ENCODE results near the gene MFRP.

GRCh38 chr11:119377961-119378667 is 31.6 kb upstream of the MFRP start:
- TF ChIP-seq, protein P1, sequence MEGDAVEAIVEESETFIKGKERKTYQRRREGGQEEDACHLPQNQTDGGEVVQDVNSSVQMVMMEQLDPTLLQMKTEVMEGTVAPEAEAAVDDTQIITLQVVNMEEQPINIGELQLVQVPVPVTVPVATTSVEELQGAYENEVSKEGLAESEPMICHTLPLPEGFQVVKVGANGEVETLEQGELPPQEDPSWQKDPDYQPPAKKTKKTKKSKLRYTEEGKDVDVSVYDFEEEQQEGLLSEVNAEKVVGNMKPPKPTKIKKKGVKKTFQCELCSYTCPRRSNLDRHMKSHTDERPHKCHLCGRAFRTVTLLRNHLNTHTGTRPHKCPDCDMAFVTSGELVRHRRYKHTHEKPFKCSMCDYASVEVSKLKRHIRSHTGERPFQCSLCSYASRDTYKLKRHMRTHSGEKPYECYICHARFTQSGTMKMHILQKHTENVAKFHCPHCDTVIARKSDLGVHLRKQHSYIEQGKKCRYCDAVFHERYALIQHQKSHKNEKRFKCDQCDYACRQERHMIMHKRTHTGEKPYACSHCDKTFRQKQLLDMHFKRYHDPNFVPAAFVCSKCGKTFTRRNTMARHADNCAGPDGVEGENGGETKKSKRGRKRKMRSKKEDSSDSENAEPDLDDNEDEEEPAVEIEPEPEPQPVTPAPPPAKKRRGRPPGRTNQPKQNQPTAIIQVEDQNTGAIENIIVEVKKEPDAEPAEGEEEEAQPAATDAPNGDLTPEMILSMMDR (IDR thresholded peaks at IDR 0.05; ENCODE audit: low read depth, low read length), result no peak
- no peak for TF ChIP-seq POLR2A (IDR thresholded peaks at IDR 0.05; ENCODE audit: extremely low read depth, insufficient read length)
- TF ChIP-seq, protein P2, sequence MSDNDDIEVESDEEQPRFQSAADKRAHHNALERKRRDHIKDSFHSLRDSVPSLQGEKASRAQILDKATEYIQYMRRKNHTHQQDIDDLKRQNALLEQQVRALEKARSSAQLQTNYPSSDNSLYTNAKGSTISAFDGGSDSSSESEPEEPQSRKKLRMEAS (IDR thresholded peaks at IDR 0.05; ENCODE audit: low read depth, low read length), result no peak

All from NB4 (cell line).